GM19035 (cell line): ENCODE measurements around the gene METRNL.

Experiments
- ATAC-seq: cut with Tn5 transposase; IDR thresholded peaks from one replicate; pipeline ENCODE4 v1.9.1; 2021; ENCODE audit not compliant: unreplicated experiment

Gene METRNL

DNA sequence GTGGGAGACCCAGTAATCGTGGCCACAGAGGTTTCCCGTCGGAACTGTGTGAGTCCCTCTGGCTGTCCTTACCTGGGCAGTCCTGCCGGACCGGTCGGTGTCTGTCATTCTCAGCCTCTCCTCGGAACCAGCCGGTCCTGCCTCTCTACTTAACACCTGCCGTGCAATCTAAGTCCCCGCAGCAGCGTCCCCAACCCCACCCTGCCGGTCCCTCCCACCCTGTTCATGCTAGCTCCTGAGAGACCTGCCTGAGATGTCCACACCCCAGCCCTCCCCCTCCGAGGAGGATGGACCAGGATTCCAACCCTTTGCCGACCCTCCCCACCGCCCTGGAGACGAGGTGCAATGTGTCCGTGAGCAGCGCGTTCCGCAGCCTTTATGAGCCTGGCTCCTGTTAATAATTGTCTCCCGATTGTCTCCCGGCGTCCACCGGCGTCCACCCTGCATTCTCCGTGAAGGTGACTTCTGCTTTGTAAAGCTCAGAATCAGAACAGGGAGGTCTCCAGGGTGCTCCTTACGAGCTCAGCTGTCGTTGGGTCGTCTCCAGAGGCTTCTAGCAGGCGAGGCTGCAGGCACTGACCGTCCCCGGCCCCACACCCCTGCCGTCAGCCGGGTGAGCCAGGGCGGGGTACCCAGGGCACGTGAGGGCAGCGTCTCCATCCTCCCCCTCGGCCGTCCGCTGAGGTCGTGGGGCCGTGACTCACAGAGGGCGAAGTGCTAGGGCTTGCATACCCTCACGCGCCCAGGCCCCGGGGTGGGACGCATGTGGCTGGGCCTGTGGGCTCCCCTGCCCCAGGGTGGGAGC, 10.1 kb downstream of the METRNL start:
- no peak for ATAC-seq

DNA sequence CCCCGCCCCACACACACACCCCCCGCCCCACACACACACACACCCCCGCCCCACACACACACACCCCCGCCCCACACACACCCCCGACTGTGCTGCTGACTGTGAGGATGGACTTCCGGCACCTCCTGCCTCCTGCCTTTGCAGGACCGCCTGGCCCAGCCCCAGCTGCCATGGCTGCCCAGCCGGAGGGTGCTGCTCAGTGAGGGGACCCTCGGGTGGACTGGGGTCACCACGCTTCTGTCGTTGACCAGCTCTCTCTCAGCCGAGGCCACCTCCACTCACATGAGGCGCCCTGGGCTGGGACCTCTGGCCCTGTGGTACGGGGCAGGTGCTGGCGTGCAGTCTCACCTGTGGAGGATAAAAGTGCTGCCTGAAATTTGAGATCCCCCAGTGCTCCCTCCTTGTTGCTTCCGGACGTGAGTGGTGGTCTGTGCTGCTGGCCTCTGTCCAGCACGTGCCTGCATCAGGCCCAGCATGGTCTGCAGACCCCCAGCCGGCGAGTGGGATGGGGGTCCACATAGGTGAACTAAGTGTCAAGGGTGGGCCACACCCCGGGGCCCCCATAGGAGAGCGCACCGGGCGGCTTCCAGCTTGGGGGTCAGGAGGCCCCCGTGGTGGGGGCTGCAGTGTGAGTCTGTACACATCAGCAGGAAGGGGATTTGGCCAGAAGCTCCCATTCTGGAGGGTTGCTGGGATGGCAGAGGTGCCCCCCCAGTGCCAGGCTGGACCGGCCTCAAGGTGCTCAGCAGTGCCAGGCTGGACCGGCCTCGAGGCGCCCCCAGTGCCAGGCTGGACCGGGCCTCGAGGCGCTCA, 11.2 kb downstream of the METRNL start:
- ATAC-seq, result no peak

- no peak for ATAC-seq
These were observed 12.1 kb downstream of the METRNL start for GRCh38 chr17:83091257-83092141.

DNA sequence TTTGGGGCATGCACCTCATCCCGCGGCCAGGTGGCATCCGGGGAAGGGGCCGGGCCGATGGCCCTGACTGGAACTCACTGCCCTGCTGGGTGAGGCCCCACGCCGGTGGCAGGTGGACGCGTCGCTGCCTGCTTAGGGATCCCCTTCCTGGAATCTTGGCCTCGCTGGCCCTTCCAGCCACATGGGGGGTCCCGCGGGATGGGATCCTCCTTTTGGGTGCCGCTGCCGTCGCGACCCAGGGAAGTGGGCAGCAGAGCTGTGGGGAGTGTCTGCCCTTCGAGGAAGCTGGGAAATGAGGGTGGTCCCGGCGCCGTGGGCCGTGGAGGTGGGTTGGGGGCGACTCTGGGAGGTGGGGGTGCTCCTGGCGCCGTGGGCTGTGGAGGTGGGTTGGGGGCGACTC, 12.8 kb downstream of the METRNL start:
- no peak for ATAC-seq

GRCh38 chr17:83092931-83093330, 13.5 kb downstream of the METRNL start:
- no peak for ATAC-seq

GRCh38 chr17:83093506-83093905, 14.1 kb downstream of the METRNL start:
- no peak for ATAC-seq

DNA sequence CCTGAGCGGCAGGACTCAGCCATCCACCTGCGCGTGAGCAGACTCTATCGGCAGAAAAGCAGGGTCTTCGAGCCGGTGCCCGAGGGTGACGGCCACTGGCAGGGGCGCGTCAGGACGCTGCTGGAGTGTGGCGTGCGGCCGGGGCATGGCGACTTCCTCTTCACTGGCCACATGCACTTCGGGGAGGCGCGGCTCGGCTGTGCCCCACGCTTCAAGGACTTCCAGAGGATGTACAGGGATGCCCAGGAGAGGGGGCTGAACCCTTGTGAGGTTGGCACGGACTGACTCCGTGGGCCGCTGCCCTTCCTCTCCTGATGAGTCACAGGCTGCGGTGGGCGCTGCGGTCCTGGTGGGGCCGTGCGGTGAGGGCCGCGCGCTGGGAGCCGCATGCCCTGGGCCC, 14.9 kb downstream of the METRNL start:
- ATAC-seq, result no peak

GRCh38 chr17:83095016-83095415, 15.6 kb downstream of the METRNL start:
- no peak for ATAC-seq

DNA sequence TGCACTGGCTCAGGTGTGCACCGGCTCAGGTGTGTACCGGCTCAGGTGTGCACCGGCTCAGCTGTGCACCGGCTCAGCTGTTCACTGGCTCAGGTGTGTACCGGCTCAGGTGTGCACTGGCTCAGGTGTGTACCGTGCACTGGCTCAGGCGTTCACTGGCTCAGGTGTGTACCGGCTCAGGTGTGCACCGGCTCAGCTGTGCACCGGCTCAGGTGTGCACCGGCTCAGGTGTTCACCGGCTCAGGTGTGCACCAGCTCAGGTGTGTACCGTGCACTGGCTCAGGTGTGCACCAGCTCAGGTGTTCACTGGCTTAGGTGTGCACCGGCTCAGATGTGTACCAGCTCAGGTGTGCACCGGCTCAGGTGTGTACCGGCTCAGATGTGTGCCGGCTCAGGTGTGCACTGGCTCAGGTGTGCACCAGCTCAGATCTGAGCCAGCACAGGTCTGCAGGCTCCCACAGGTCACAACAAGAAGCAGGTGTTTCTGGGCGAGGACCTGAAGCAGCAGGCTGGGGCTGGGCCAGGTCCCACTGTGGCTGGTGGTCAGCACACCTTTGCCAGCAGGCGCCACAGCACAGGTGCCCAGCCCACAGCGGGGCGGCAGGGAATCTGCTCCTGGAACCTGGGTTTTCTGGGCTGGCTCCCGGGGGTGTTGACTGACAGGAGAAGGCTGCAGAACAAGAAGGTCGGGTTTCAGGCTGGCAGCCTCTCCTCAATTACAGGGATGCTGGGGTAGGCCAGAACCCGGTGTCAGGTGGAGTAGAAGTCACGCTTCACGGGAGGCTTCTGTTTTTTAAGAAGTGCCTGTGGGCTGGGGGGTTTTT, 17.2 kb downstream of the METRNL start:
- ATAC-seq, result no peak

DNA sequence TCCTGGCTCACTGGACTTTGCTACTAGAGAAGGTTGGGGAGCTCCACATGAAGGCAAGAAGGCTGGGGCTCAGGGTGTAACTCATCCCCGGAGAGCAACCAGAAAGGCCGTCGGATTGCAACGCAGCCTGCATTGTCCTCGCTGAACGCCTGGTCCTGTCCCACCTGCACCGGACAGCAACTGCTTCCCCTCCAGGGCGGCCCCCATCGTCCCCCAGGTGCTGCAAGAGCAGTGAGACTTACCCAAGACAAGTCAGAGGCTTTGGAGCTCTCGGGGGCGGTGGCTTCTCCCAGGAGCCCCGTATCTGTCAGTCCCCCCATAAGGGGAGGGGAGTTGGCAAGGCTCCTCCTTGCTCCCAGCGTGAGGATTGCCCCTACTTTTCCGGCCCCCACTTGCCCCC, 18.4 kb downstream of the METRNL start:
- no peak for ATAC-seq

- ATAC-seq, result no peak
These were observed 19.1 kb downstream of the METRNL start for GRCh38 chr17:83098241-83099085.

- no peak for ATAC-seq
These were observed 19.7 kb downstream of the METRNL start for GRCh38 chr17:83099086-83099555.

DNA sequence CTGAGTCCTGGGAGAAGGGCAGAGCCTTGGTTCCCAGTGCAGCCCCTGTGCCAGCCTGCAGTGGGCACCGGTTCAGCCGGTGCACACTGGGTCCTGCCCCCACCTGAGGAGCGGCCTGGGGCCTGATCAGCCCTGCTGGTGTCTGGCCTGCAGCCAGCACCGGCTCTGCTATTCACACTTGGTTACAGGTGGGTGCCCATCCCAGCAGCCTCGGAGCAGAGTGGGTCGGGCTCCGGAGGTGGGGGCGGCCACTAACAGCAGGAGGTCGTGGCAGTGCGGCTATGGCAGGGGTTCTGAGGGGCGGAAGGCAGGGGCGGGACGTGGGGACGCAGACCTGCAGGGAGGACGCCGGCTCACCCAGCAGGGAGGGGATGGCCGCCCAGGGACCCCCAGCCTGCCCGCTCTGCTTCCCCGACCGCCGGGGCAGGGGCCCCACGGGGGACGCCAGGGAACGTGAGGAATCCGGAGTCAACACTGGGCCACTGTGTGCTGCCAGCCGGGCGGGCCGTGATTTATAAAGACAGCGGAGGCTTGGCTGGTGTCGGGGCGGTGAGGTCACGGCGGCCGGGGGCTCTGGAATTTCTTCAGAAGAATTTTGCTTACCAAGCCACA, 20.3 kb downstream of the METRNL start:
- no peak for ATAC-seq

GRCh38 chr17:83100220-83100852, 20.9 kb downstream of the METRNL start:
- no peak for ATAC-seq

GRCh38 chr17:83100853-83101391, 21.5 kb downstream of the METRNL start:
- no peak for ATAC-seq

GRCh38 chr17:83101805-83102480, 22.5 kb downstream of the METRNL start:
- no peak for ATAC-seq

DNA sequence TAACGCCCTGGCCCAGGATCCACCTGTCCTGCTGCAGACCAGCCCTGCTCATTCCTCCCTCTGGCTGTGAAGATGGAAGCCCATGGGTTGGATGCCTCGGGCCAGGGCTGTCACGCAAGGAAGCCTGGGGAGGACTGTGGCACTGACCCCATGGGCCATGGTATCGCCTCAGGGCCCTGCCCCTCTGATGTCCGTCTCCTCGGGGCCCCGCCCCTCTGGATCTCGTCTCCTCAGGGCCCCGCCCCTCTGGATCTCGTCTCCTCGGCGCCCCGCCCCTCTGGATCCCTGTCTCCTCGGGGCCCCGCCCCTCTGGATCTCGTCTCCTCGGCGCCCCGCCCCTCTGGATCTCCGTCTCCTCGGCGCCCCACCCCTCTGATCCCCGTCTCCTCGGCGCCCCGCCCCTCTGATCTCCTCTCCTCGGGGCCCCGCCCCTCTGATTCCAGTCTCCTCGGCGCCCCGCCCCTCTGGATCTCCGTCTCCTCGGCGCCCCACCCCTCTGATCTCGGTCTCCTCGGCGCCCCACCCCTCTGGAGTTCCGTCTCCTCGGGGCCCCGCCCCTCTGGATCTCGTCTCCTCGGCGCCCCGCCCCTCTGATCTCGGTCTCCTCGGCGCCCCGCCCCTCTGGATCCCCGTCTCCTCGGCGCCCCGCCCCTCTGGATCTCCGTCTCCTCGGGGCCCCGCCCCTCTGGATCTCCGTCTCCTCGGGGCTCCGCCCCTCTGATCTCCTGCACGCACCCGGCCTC, 24.0 kb downstream of the METRNL start:
- ATAC-seq, result no peak
